LNCaP clone FGC (cell line): ENCODE results near the gene TMEM207.

ENCODE experiments used
- DNase-seq: peaks from one replicate; pipeline ENCODE4 v3.0.0-alpha.2; 2011; ENCODE audit warnings: low read depth
- H3K4me3 ChIP-seq: 2 replicates; pipeline ENCODE4 v1.5.1; 2011; ENCODE audit warnings: mild to moderate bottlenecking, low read depth, low read length, control low read depth
- TF ChIP-seq, protein P1 (sequence below): IDR thresholded peaks from 2 replicates; pipeline ENCODE4 v1.5.1; 2012; ENCODE audit warnings: mild to moderate bottlenecking; ENCODE audit not compliant: control insufficient read depth, insufficient read depth; ENCODE audit errors: extremely low read depth

TMEM207 gene

DNA sequence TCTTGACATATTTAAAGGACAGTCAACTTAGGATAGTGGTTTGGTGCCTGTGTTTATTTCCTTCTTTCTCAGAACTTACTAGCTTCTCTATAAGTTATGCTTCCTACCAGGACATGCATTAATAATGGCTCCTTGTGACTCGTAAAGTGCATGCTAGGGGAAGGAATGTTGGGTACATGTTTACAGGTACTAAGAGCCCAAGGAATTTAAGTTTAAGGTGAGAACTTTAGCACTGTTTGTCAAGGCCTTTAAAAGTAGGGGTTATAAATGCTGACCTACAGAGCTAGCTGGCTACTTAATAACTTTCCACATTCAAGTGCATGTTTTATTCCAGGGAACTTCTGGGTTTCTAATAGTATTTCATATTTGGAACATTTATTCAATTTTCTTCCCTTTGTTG, at the start of gene TMEM207:
TSS of gene TMEM207 (minus strand) at position 101 of the 400 bp plus-strand sequence. CDS start at position 9, 92 bp downstream.
- TF ChIP-seq, protein P1, sequence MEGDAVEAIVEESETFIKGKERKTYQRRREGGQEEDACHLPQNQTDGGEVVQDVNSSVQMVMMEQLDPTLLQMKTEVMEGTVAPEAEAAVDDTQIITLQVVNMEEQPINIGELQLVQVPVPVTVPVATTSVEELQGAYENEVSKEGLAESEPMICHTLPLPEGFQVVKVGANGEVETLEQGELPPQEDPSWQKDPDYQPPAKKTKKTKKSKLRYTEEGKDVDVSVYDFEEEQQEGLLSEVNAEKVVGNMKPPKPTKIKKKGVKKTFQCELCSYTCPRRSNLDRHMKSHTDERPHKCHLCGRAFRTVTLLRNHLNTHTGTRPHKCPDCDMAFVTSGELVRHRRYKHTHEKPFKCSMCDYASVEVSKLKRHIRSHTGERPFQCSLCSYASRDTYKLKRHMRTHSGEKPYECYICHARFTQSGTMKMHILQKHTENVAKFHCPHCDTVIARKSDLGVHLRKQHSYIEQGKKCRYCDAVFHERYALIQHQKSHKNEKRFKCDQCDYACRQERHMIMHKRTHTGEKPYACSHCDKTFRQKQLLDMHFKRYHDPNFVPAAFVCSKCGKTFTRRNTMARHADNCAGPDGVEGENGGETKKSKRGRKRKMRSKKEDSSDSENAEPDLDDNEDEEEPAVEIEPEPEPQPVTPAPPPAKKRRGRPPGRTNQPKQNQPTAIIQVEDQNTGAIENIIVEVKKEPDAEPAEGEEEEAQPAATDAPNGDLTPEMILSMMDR, result no peak
- DNase-seq, result no peak

DNA sequence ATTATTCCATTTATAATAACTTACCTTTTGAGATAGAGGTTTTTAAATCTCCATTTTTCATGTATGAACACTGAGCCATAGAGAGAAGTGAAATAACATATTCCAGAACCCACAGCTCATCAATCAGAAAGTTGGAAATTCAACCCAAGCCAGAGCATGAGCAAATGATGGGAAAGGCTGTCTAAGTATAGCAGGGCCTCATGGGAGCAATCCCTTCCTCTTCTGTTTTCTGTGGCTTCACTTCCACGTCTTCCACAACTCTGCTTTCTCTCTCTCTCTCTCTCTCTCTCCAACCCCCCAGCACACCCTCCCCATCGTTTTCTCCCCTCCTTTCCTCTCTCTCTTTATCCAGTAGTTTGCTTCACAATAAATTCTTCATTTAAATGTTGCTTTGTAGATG, 49.4 kb upstream of the TMEM207 start:
- H3K4me3 ChIP-seq, result no peak overlapping the region
- no peak for DNase-seq
- TF ChIP-seq, protein P1, result no peak

More for the DNA sequence above, at the start of gene TMEM207:
- no peak within 1 kb of the TSS for H3K4me3 ChIP-seq

DNA sequence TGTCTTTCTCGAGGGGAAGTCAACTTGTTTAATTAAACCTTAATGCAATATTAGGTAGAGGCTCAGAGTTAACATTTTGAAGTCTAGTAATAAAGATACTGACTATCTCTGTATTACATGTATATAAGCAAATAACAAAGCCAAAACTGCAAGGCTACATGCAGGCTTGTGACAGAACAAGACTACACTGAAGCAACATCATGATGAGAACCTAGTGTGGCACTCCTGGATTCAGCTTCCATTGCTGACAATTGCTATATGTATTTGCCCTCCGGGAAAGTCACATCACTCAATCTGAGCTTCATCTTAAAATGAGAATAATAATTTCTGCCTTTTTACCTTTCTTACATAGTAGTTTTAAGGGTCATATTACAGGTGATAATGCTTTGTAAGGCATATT, 48.6 kb upstream of the TMEM207 start:
- no peak overlapping the region for H3K4me3 ChIP-seq
- TF ChIP-seq, protein P1, result no peak
- DNase-seq, result no peak

DNA sequence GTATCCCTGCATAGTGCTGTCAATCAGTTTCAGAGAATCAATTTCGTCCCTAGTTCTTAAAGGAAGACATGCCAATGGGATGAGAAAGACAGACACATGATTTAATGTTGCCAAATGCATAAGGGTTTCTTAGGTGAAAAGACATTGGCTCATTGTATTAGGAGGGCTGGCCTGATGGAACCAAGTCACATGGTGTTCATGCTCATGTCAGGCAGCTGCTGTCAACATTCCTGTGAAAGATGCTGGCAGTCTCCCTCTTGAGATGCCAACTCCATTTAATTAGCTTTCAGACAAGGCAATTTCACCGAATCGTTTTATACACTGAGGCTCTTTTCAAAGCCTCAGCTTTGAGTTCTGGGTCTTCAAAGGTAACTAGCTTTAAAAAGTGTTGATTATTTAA, 48.1 kb upstream of the TMEM207 start:
- H3K4me3 ChIP-seq, result no peak overlapping the region
- DNase-seq, result no peak
- TF ChIP-seq, protein P1, result no peak

DNA sequence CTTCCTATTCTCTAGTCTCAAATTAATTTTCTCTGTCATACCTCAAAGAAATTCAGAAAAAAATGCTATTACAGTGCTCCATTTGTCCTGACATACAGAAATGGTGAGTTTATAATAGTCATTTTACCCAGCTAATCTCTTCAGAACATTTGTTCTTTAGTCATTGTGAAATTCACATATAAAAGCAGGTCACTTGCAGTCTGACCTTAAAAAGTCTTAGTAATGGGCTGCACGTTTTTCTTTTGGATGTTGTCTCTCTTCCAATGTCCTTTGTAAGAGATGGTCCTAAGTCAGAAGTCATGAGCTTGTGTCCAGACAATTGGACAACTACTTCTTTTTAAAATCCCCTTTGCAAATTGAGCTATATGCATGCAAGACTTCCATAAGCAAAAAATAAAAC, 47.2 kb upstream of the TMEM207 start:
- H3K4me3 ChIP-seq, result no peak overlapping the region
- TF ChIP-seq, protein P1, result no peak
- no peak for DNase-seq

DNA sequence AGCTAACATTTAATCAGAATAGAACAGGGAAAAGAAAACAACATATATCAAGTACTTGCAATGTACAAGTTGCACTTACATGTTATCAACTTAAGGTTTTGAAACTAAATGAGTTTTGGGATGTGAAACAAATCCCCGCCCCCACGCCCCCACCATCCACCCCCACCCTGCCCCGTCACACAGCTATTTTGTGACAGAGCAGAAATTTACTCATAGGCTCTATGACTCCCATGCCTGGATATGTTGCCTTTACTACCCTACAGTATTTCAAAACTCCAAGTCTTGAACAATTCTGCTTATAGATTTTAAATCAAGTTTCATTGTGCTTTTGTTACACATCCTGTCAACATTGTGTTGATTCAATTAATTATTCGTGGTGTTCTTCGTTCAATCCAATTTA, 46.1 kb upstream of the TMEM207 start:
- no peak overlapping the region for H3K4me3 ChIP-seq
- DNase-seq, result no peak
- TF ChIP-seq, protein P1, result no peak

DNA sequence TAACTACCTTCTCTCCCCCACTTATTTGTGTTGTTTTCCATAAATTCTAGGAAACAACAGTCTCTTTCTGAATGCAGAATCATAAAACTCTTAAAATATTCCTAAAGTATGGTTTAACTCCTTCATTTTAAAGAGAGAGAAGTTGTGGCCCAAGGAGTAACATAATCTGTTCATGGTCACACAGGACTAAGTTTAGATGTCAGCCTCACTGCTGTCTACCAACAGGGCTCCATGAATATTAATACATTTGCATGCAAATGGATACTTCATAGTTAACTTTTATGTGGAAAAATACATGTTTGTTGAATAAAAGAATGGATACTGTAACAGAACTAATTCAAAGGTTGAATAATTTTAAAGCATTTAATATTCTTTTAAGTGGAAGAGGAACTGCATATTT, 45.7 kb upstream of the TMEM207 start:
- no peak overlapping the region for H3K4me3 ChIP-seq
- TF ChIP-seq, protein P1, result no peak
- no peak for DNase-seq
